ENCODE data around the gene CLCN5. TPM values are rescaled to one million over a fixed set of nuclear protein-coding genes. Genes with fewer than 3 reads are reported as not detected.

Gene CLCN5
- total and polyA plus RNA-seq, 2 experiments from 2014 or later = 3.7 to 13.6 TPM

- Histone ChIP-seq H3K27ac (ENCODE audit: low read depth) (no peak overlapping the region), H3K79me2 (replicated peaks; ENCODE audit: insufficient read depth) (no peaks in the 10 kb centered on the region), H3K36me3 (ENCODE audit: insufficient read depth) (no peaks in the 10 kb centered on the region), H4K20me1 (replicated peaks; ENCODE audit: insufficient read depth) (no peaks in the 10 kb centered on the region), H3K27me3 (ENCODE audit: insufficient read depth) (no peaks in the 10 kb centered on the region), H2AFZ (no peak overlapping the region), H3K4me3 (no peak overlapping the region), H3K4me2 (no peak overlapping the region), H3F3A (replicated peaks; ENCODE audit: low read depth) (no peaks in the 10 kb centered on the region), H3K9me2 (ENCODE audit: insufficient read depth) (no peaks in the 10 kb centered on the region), H3K4me1 (ENCODE audit: insufficient read depth) (no peaks in the 10 kb centered on the region)
- no peak overlapping the region for H3K27ac Mint-ChIP-seq
- no peaks in the 10 kb centered on the region for H3K27me3 Mint-ChIP-seq (ENCODE audit: insufficient read depth, low read depth, poor library complexity)
- H3K9me3 Mint-ChIP-seq = no peaks in the 10 kb centered on the region
- ATAC-seq (no peak), DNase-seq (ENCODE audit: low spot score) (no peak)
- H3K36me3 Mint-ChIP-seq (ENCODE audit: low read depth) = no peaks in the 10 kb centered on the region
- TF ChIP-seq CREB1 (CRISPR knock-in tag; IDR thresholded peaks at IDR 0.05; ENCODE audit: low read depth) (no peak), JUNB (IDR thresholded peaks at IDR 0.05; ENCODE audit: unreplicated experiment) (no peak), ZNF462 (CRISPR knock-in tag; IDR thresholded peaks at IDR 0.05) (no peak), EZH2phosphoT487 (IDR thresholded peaks at IDR 0.05; ENCODE audit: unreplicated experiment) (no peak), POLR2AphosphoS5 (IDR thresholded peaks at IDR 0.05; ENCODE audit: low read depth) (no peak), STAT1 (IDR thresholded peaks at IDR 0.05; ENCODE audit: unreplicated experiment) (no peak), ZNF114 (CRISPR knock-in tag; IDR thresholded peaks at IDR 0.05) (no peak), ETS1 (IDR thresholded peaks at IDR 0.05) (no peak), ZNF331 (CRISPR knock-in tag; IDR thresholded peaks at IDR 0.05; ENCODE audit: low read depth) (no peak), EZH2 (IDR thresholded peaks at IDR 0.05; ENCODE audit: low read depth, unreplicated experiment) (no peak), REST (IDR thresholded peaks at IDR 0.05; ENCODE audit: unreplicated experiment) (no peak), NANOG (IDR thresholded peaks at IDR 0.05; ENCODE audit: borderline replicate concordance) (no peak), CTCF (conservative IDR thresholded peaks at IDR 0.05; ENCODE audit: low read depth in 2 of 2) (no peak)
- H3K4me3 Mint-ChIP-seq = no peak overlapping the region
- H3K4me1 Mint-ChIP-seq = no peaks in the 10 kb centered on the region
Measured at GRCh38 chrX:49960061-49960460, 37.7 kb downstream of the CLCN5 start.
